Trophoblast cell (in vitro differentiated cells and primary cell): ENCODE measurements around the gene MED12L.

Source experiments
- DNase-seq, 2 donors: peaks; one replicate each; pipeline ENCODE4 v3.0.0-alpha.2; 2016
- H2AFZ ChIP-seq: 2 replicates; pipeline ENCODE4 v1.6.1; 2013; ENCODE audit warnings: low read length, moderate library complexity, mild to moderate bottlenecking; ENCODE audit not compliant: insufficient read depth, poor library complexity
- H2AK5ac ChIP-seq: 2 replicates; pipeline ENCODE4 v1.6.1; 2013; ENCODE audit warnings: mild to moderate bottlenecking, low read length
- H2BK120ac ChIP-seq: 2 replicates; pipeline ENCODE4 v1.6.1; 2013; ENCODE audit warnings: low read length, mild to moderate bottlenecking, moderate library complexity; ENCODE audit not compliant: insufficient read depth, poor library complexity
- H2BK12ac ChIP-seq: 2 replicates; pipeline ENCODE4 v1.6.1; 2013; ENCODE audit warnings: mild to moderate bottlenecking, low read length, moderate library complexity
- H2BK5ac ChIP-seq: 2 replicates; pipeline ENCODE4 v1.6.1; 2013; ENCODE audit warnings: low read length, low read depth, moderate library complexity, mild to moderate bottlenecking; ENCODE audit not compliant: poor library complexity
- H3K14ac ChIP-seq: 2 replicates; pipeline ENCODE4 v1.6.1; 2013; ENCODE audit warnings: mild to moderate bottlenecking, low read length
- H3K18ac ChIP-seq: 2 replicates; pipeline ENCODE4 v1.6.1; 2013; ENCODE audit warnings: mild to moderate bottlenecking, low read length
- H3K23ac ChIP-seq: 2 replicates; pipeline ENCODE4 v1.6.1; 2013; ENCODE audit warnings: low read length
- H3K27ac ChIP-seq: 2 replicates; pipeline ENCODE4 v1.5.1; 2013; ENCODE audit warnings: low read depth, mild to moderate bottlenecking, inconsistent platforms, low read length, moderate library complexity
- H3K27me3 ChIP-seq: 2 replicates; pipeline ENCODE4 v1.6.1; 2013; ENCODE audit warnings: inconsistent platforms, mild to moderate bottlenecking, low read length, moderate library complexity; ENCODE audit not compliant: insufficient read depth
- H3K36me3 ChIP-seq, 2 experiments: 1 replicate in 1 of 2; 2 replicates in 1 of 2; pipeline ENCODE4 v1.6.1; 2013; ENCODE audit warnings: low read length in 2 of 2, mild to moderate bottlenecking in 2 of 2, moderate library complexity in 1 of 2; ENCODE audit not compliant: insufficient read depth in 2 of 2, control insufficient read depth in 1 of 2
- H3K4ac ChIP-seq: 2 replicates; pipeline ENCODE4 v1.6.1; 2013; ENCODE audit warnings: low read depth, mild to moderate bottlenecking, low read length, moderate library complexity
- H3K4me1 ChIP-seq, 2 experiments: 1 replicate in 1 of 2; 2 replicates in 1 of 2; pipeline ENCODE4 v1.6.1; 2013; ENCODE audit warnings: low read length in 2 of 2, mild to moderate bottlenecking in 2 of 2, moderate library complexity in 1 of 2; ENCODE audit not compliant: insufficient read depth in 2 of 2, control insufficient read depth in 1 of 2
- H3K4me2 ChIP-seq: 2 replicates; pipeline ENCODE4 v1.6.1; 2013; ENCODE audit warnings: inconsistent platforms, mild to moderate bottlenecking, low read length, moderate library complexity
- H3K4me3 ChIP-seq: 2 replicates; pipeline ENCODE4 v1.5.1; 2013; ENCODE audit warnings: mild to moderate bottlenecking, low read depth, low read length, inconsistent platforms
- H3K79me1 ChIP-seq: one replicate; pipeline ENCODE4 v1.6.1; 2013; ENCODE audit warnings: low read length
- H3K79me2 ChIP-seq: 2 replicates; pipeline ENCODE4 v1.6.1; 2013; ENCODE audit warnings: low read length, mild to moderate bottlenecking; ENCODE audit not compliant: control insufficient read depth, insufficient read depth, poor library complexity
- H3K9ac ChIP-seq: 2 replicates; pipeline ENCODE4 v1.6.1; 2013; ENCODE audit warnings: mild to moderate bottlenecking, low read length
- H3K9me3 ChIP-seq: 2 replicates; pipeline ENCODE4 v1.6.1; 2013; ENCODE audit warnings: low read depth, mild to moderate bottlenecking, control low read depth, inconsistent platforms, low read length; ENCODE audit not compliant: insufficient read depth
- H4K12ac ChIP-seq: 2 replicates; pipeline ENCODE4 v1.6.1; 2013; ENCODE audit warnings: low read depth, mild to moderate bottlenecking, low read length, moderate library complexity
- H4K8ac ChIP-seq: 2 replicates; pipeline ENCODE4 v1.6.1; 2013; ENCODE audit warnings: low read depth, mild to moderate bottlenecking, low read length, moderate library complexity
- H4K91ac ChIP-seq: one replicate; pipeline ENCODE4 v1.6.1; 2013; ENCODE audit warnings: low read depth, mild to moderate bottlenecking, low read length, moderate library complexity
- WGBS: extraction: QIAGEN DNeasy Blood & Tissue Kit; methylation state at CpG from one replicate; pipeline ENCODE4 v1.1.7; 2013; ENCODE audit warnings: missing lambda C conversion rate; ENCODE audit not compliant: insufficient read length, insufficient coverage; ENCODE audit errors: extremely low coverage; 5-methylcytosine and 5-hydroxymethylcytosine counted together

MED12L gene

DNA sequence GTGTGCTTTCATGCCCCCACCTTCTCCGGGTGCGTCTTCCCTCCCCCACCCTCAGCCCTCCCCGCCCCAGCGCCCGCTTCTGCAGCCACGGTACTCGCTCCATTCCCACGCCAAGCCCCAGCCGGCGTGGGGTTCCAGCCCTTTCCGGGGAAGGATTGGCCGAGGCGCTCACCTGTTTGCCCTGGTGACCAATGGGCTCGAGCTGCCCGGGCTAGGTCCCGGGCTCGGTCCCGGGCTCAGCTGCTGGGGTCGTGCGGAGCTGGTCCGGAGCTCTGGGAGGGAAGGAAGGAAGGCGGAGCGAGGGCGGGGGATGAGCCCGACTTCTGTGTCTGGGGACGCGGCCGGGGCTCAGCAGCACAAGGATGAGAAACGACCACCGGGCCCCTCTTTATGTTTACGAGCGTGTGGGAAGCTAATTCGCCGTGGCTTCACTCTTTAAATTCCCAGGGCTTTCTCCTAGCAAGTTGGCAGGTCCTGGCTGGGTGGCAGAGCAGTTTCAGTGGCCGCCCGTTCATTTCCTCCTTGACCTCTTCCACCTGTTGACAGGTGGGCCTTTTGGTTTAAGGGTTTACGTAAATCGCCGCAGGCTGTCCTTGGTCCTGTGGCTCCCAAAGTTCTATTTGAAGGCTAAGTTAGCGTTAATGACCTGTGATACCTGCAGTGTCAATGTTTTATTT is 375.4 kb downstream of the MED12L start, which contains the start of gene IGSF10:
IGSF10 (minus strand) TSS at position 288 of the 677 bp plus-strand sequence. CDS start 2,352 bp downstream, outside the sequence.
- no peak within 1 kb of the TSS for H3K23ac ChIP-seq
- peak within 1 kb of the TSS; percentile 92 for H3K4me2 ChIP-seq
- WGBS = no CpG with 5 or more reads among the region's 40 CpGs
- H3K79me2 ChIP-seq = peaks cover 1% of the 10 kb centered on the region
- no peaks in the 10 kb centered on the region for H3K36me3 ChIP-seq
- H3K9me3 ChIP-seq = no peaks in the 10 kb centered on the region
- H3K4me1 ChIP-seq = peaks cover 0 to 2% of the 10 kb centered on the region in 2 experiments
- no peak within 1 kb of the TSS for H3K14ac ChIP-seq
- no peak within 1 kb of the TSS for H3K9ac ChIP-seq
- no peak within 1 kb of the TSS for H3K27ac ChIP-seq
- H4K12ac ChIP-seq = no peak within 1 kb of the TSS
- no peaks in the 10 kb centered on the region for H3K27me3 ChIP-seq
- peak within 1 kb of the TSS; percentile 37 for H3K4me3 ChIP-seq
- no peak within 1 kb of the TSS for H2BK12ac ChIP-seq
- H2BK5ac ChIP-seq = no peak within 1 kb of the TSS
- H2AK5ac ChIP-seq = no peak within 1 kb of the TSS
- no peak within 1 kb of the TSS for H2BK120ac ChIP-seq
- no peak within 1 kb of the TSS for H3K4ac ChIP-seq
- no peaks in the 10 kb centered on the region for H3K79me1 ChIP-seq
- no peak within 1 kb of the TSS for H4K91ac ChIP-seq
- no peak within 1 kb of the TSS for H3K18ac ChIP-seq
- H4K8ac ChIP-seq = no peak within 1 kb of the TSS
- no peak for DNase-seq
- peak within 1 kb of the TSS; percentile 66 for H2AFZ ChIP-seq

DNA sequence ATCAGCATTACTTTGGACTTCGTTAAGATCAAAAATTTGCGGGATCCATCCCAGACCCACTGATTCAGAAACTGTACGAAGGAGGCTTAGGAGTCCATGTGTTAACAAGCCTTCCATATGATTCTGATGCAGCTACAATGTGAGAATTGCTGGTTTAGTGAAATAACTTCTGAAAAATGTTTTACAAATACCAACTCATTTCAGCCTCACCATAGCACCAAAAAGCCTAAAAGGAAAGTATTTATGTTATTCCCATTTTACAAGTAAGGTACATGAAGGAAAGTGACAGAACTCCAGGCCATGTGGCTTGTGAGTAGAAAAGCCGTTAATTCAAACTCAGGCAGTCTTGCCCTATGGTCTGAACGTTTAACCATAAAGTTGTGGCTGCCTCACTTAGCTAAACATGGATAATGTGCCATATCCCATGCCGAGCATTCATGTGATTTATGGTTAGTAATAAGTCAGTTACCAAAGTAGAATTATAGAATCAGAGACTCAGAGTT is 376.9 kb downstream of the MED12L start:
- Histone ChIP-seq H3K4me1 (peaks cover 0 to 2% of the 10 kb centered on the region in 2 experiments), H3K36me3 (no peaks in the 10 kb centered on the region), H3K4ac (no peak overlapping the region), H3K27me3 (no peaks in the 10 kb centered on the region), H4K91ac (no peak overlapping the region), H3K79me2 (peaks cover 1% of the 10 kb centered on the region), H4K8ac (no peak overlapping the region), H3K23ac (no peak overlapping the region), H3K4me2 (no peak overlapping the region), H3K9me3 (no peaks in the 10 kb centered on the region), H3K27ac (no peak overlapping the region), H4K12ac (no peak overlapping the region), H3K4me3 (no peak overlapping the region), H3K14ac (no peak overlapping the region), H3K18ac (no peak overlapping the region), H2BK120ac (no peak overlapping the region), H2BK5ac (no peak overlapping the region), H2AK5ac (no peak overlapping the region), H2BK12ac (no peak overlapping the region), H3K9ac (no peak overlapping the region), H3K79me1 (no peaks in the 10 kb centered on the region), H2AFZ (no peak overlapping the region)
- no peak for DNase-seq
- no CpG with 5 or more reads among the region's 6 CpGs for WGBS

DNA sequence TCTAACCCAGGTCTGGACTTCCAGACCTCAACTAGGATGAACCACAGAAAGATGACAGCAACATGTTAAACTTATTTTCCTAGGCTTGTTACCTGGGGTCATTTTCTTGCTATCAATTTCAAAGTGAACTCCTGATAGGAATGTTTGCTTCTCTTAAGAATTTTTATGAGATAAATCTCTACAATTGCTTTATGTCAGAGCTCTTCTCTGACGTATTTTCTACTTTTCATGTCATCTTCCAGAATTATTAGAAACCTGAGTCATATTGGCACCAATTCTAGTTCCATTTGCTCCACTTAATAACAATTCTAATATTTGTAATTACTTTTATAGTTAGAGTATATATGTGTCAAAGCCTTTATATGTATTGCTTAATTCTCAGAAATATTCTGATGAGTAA is 377.5 kb downstream of the MED12L start:
- DNase-seq = no peak
- Histone ChIP-seq H3K14ac (no peak overlapping the region), H2AFZ (no peak overlapping the region), H3K4me1 (peaks cover 0 to 2% of the 10 kb centered on the region in 2 experiments), H4K8ac (no peak overlapping the region), H4K91ac (no peak overlapping the region), H2BK5ac (no peak overlapping the region), H3K36me3 (no peaks in the 10 kb centered on the region), H3K18ac (no peak overlapping the region), H4K12ac (no peak overlapping the region), H3K27me3 (no peaks in the 10 kb centered on the region), H3K23ac (no peak overlapping the region), H3K4me2 (no peak overlapping the region), H3K27ac (no peak overlapping the region), H2BK12ac (no peak overlapping the region), H3K9me3 (no peaks in the 10 kb centered on the region), H3K79me2 (peaks cover 1% of the 10 kb centered on the region), H2AK5ac (no peak overlapping the region), H3K4ac (no peak overlapping the region), H3K4me3 (no peak overlapping the region), H3K9ac (no peak overlapping the region), H3K79me1 (no peaks in the 10 kb centered on the region), H2BK120ac (no peak overlapping the region)
- no CpG with 5 or more reads among the region's 1 CpG for WGBS

GRCh38 chr3:151467069-151467468 is 381.6 kb downstream of the MED12L start:
- Histone ChIP-seq H3K4me2 (no peak overlapping the region), H3K4ac (no peak overlapping the region), H2BK12ac (no peak overlapping the region), H3K14ac (no peak overlapping the region), H3K9ac (no peak overlapping the region), H3K23ac (no peak overlapping the region), H3K4me3 (no peak overlapping the region), H3K4me1 (no peaks in the 10 kb centered on the region), H4K8ac (no peak overlapping the region), H2AFZ (no peak overlapping the region), H3K79me1 (no peaks in the 10 kb centered on the region), H2AK5ac (no peak overlapping the region), H3K18ac (no peak overlapping the region), H4K91ac (no peak overlapping the region), H3K27me3 (no peaks in the 10 kb centered on the region), H3K79me2 (no peaks in the 10 kb centered on the region), H2BK120ac (no peak overlapping the region), H3K9me3 (no peaks in the 10 kb centered on the region), H3K27ac (no peak overlapping the region), H3K36me3 (no peaks in the 10 kb centered on the region), H4K12ac (no peak overlapping the region), H2BK5ac (no peak overlapping the region)
- DNase-seq = no peak
- WGBS = no CpG with 5 or more reads among the region's 1 CpG
